Testis (tissue), 2 donors: Measurements from ENCODE around the gene UCMA.

ENCODE experiments used
- POLR2A ChIP-seq: fragments of 450-650 bp; IDR thresholded peaks from one replicate; pipeline ENCODE4 v1.6.1; 2017; ENCODE audit warnings: antibody characterized with exemption, mild to moderate bottlenecking, moderate library complexity
- TF ChIP-seq, protein P1 (sequence below), 3 experiments: fragments of 450-650 bp in 2 of 3; fragments of 200-600 bp in 1 of 3; sonication (generic) in 1 of 3; IDR thresholded peaks; one replicate each; pipeline ENCODE4 v1.5.1; 2016 to 2019; ENCODE audit warnings: antibody characterized with exemption in 3 of 3, mild to moderate bottlenecking in 2 of 3, moderate library complexity in 1 of 3

DNA sequence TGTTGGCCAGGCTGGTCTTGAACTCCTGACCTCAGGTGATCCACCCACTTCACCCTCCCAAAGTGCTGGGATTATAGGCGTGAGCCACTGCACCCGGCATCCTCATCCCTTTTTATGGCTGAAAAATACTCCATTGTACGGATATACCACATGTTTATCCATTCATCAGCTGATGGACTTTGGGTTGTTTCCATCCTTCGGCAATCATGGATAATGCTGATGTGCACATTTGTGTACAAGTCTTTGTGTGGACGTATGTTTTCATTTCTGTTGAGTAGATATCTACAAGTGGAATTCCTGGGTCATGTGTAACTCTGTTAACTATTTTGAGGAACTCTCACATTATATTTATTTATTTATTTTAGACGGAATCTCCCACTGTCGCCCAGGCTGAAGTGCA is 5.7 kb upstream of the UCMA start:
- no peak for TF ChIP-seq POLR2A
- TF ChIP-seq, protein P1, sequence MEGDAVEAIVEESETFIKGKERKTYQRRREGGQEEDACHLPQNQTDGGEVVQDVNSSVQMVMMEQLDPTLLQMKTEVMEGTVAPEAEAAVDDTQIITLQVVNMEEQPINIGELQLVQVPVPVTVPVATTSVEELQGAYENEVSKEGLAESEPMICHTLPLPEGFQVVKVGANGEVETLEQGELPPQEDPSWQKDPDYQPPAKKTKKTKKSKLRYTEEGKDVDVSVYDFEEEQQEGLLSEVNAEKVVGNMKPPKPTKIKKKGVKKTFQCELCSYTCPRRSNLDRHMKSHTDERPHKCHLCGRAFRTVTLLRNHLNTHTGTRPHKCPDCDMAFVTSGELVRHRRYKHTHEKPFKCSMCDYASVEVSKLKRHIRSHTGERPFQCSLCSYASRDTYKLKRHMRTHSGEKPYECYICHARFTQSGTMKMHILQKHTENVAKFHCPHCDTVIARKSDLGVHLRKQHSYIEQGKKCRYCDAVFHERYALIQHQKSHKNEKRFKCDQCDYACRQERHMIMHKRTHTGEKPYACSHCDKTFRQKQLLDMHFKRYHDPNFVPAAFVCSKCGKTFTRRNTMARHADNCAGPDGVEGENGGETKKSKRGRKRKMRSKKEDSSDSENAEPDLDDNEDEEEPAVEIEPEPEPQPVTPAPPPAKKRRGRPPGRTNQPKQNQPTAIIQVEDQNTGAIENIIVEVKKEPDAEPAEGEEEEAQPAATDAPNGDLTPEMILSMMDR (IDR thresholded peaks at IDR 0.05) = no peak
